ENCODE data around the gene KRT40. TPM values are rescaled to one million over a fixed set of nuclear protein-coding genes. Genes with fewer than 3 reads are reported as not detected.
"Not testable (repeated sequence)": the region's sequence is repeated elsewhere in the genome, so short reads cannot be mapped to it uniquely, and the experiment has no call there.

Gene KRT40
- total and polyA plus RNA-seq, 5 donors from 2014 or later: not detected

- no peak for DNase-seq
- no peak within 1 kb of the TSS for H3K27ac ChIP-seq (ENCODE audit: insufficient read depth, low read length, poor library complexity, severe bottlenecking)
These were observed 24.7 kb upstream of the KRT40 start, which contains the start of gene KRTAP3-1 for GRCh38 chr17:41008811-41009210. TSS of gene KRTAP3-1 (minus strand) at chr17:41009128. CDS start at chr17:41009074, 54 bp downstream.

GRCh38 chr17:41004397-41004796 is 20.3 kb upstream of the KRT40 start:
- H3K36me3 Mint-ChIP-seq: no peaks in the 10 kb centered on the region
- Histone ChIP-seq H3K9me3 (ENCODE audit: control insufficient read depth in 2 of 2, low read length in 2 of 2) (no peaks in the 10 kb centered on the region), H3K4me1 (ENCODE audit: control insufficient read depth, insufficient read depth, low read length, poor library complexity, severe bottlenecking) (no peaks in the 10 kb centered on the region), H3K36me3 (ENCODE audit: control insufficient read depth, insufficient read depth, low read length) (no peaks in the 10 kb centered on the region), H3K27ac (ENCODE audit: insufficient read depth, low read length, poor library complexity, severe bottlenecking) (no peak overlapping the region), H3K4me3 (ENCODE audit: low read depth, low read length) (no peak overlapping the region), H3K27me3 (ENCODE audit: control insufficient read depth, insufficient read depth, low read length) (peaks cover 4% of the 10 kb centered on the region)
- H3K27ac Mint-ChIP-seq: no peak overlapping the region
- peaks cover 0 to 1% (median 0%) of the 10 kb centered on the region in 7 donors for H3K9me3 Mint-ChIP-seq
- no peak overlapping the region for H3K4me3 Mint-ChIP-seq
- DNase-seq (no peak), ATAC-seq (ENCODE audit: low read depth in 2 of 2) (no peak)
- no peaks in the 10 kb centered on the region for H3K4me1 Mint-ChIP-seq
- H3K27me3 Mint-ChIP-seq: peaks cover 55% of the 10 kb centered on the region

More at GRCh38 chr17:41008811-41009210, 24.7 kb upstream of the KRT40 start, which contains the start of gene KRTAP3-1:
- Mint-ChIP-seq H3K4me3 (no peak within 1 kb of the TSS), H3K4me1 (no peaks in the 10 kb centered on the region), H3K9me3 (no peaks in the 10 kb centered on the region), H3K27me3 (peaks cover 34% of the 10 kb centered on the region), H3K27ac (no peak within 1 kb of the TSS), H3K36me3 (no peaks in the 10 kb centered on the region)
- no peaks in the 10 kb centered on the region for H3K9me3 ChIP-seq (ENCODE audit: control insufficient read depth in 2 of 2, low read length in 2 of 2)
- no peak within 1 kb of the TSS for H3K4me3 ChIP-seq (ENCODE audit: low read depth, low read length)
- no peaks in the 10 kb centered on the region for H3K36me3 ChIP-seq (ENCODE audit: control insufficient read depth, insufficient read depth, low read length)
- ATAC-seq (ENCODE audit: low read depth in 2 of 2): no peak
- peaks cover 5% of the 10 kb centered on the region for H3K27me3 ChIP-seq (ENCODE audit: control insufficient read depth, insufficient read depth, low read length)
- H3K4me1 ChIP-seq (ENCODE audit: control insufficient read depth, insufficient read depth, low read length, poor library complexity, severe bottlenecking): no peaks in the 10 kb centered on the region

GRCh38 chr17:41003926-41004325 is 19.8 kb upstream of the KRT40 start:
- H3K27ac ChIP-seq (ENCODE audit: insufficient read depth, low read length, poor library complexity, severe bottlenecking): no peak overlapping the region
- Mint-ChIP-seq H3K36me3 (no peaks in the 10 kb centered on the region), H3K4me3 (no peak overlapping the region), H3K9me3 (peaks cover 0 to 1% (median 0%) of the 10 kb centered on the region in 7 donors), H3K27me3 (peaks cover 53% of the 10 kb centered on the region), H3K27ac (no peak overlapping the region), H3K4me1 (no peaks in the 10 kb centered on the region)
- H3K4me3 ChIP-seq (ENCODE audit: low read depth, low read length): no peak overlapping the region
- H3K4me1 ChIP-seq (ENCODE audit: control insufficient read depth, insufficient read depth, low read length, poor library complexity, severe bottlenecking): no peaks in the 10 kb centered on the region
- peaks cover 4% of the 10 kb centered on the region for H3K27me3 ChIP-seq (ENCODE audit: control insufficient read depth, insufficient read depth, low read length)
- no peak for DNase-seq
- H3K36me3 ChIP-seq (ENCODE audit: control insufficient read depth, insufficient read depth, low read length): no peaks in the 10 kb centered on the region
- ATAC-seq (ENCODE audit: low read depth in 2 of 2): no peak
- H3K9me3 ChIP-seq (ENCODE audit: control insufficient read depth in 2 of 2, low read length in 2 of 2): no peaks in the 10 kb centered on the region

GRCh38 chr17:41002814-41003213 is 18.7 kb upstream of the KRT40 start:
- Histone ChIP-seq H3K4me1 (ENCODE audit: control insufficient read depth, insufficient read depth, low read length, poor library complexity, severe bottlenecking) (no peaks in the 10 kb centered on the region), H3K9me3 (ENCODE audit: control insufficient read depth in 2 of 2, low read length in 2 of 2) (no peaks in the 10 kb centered on the region), H3K36me3 (ENCODE audit: control insufficient read depth, insufficient read depth, low read length) (no peaks in the 10 kb centered on the region), H3K27ac (ENCODE audit: insufficient read depth, low read length, poor library complexity, severe bottlenecking) (no peak overlapping the region), H3K27me3 (ENCODE audit: control insufficient read depth, insufficient read depth, low read length) (peaks cover 4% of the 10 kb centered on the region), H3K4me3 (ENCODE audit: low read depth, low read length) (no peak overlapping the region)
- no peak overlapping the region for H3K27ac Mint-ChIP-seq
- peaks cover 0 to 1% (median 0%) of the 10 kb centered on the region in 7 donors for H3K9me3 Mint-ChIP-seq
- DNase-seq: no peak
- H3K27me3 Mint-ChIP-seq: peaks cover 50% of the 10 kb centered on the region
- ATAC-seq (ENCODE audit: low read depth in 2 of 2): no peak
- no peaks in the 10 kb centered on the region for H3K4me1 Mint-ChIP-seq
- H3K4me3 Mint-ChIP-seq: no peak overlapping the region
- H3K36me3 Mint-ChIP-seq: no peaks in the 10 kb centered on the region

GRCh38 chr17:41001795-41002194 is 17.7 kb upstream of the KRT40 start:
- no peaks in the 10 kb centered on the region for H3K36me3 Mint-ChIP-seq
- H3K27me3 Mint-ChIP-seq: peaks cover 57% of the 10 kb centered on the region
- no peak overlapping the region for H3K27ac Mint-ChIP-seq
- Histone ChIP-seq H3K9me3 (ENCODE audit: control insufficient read depth in 2 of 2, low read length in 2 of 2) (no peaks in the 10 kb centered on the region), H3K27me3 (ENCODE audit: control insufficient read depth, insufficient read depth, low read length) (peaks cover 7% of the 10 kb centered on the region), H3K4me1 (ENCODE audit: control insufficient read depth, insufficient read depth, low read length, poor library complexity, severe bottlenecking) (no peaks in the 10 kb centered on the region), H3K36me3 (ENCODE audit: control insufficient read depth, insufficient read depth, low read length) (no peaks in the 10 kb centered on the region), H3K27ac (ENCODE audit: insufficient read depth, low read length, poor library complexity, severe bottlenecking) (no peak overlapping the region), H3K4me3 (ENCODE audit: low read depth, low read length) (no peak overlapping the region)
- DNase-seq (no peak), ATAC-seq (ENCODE audit: low read depth in 2 of 2) (no peak)
- H3K4me3 Mint-ChIP-seq: no peak overlapping the region
- peaks cover 0 to 1% (median 0%) of the 10 kb centered on the region in 7 donors for H3K9me3 Mint-ChIP-seq
- no peaks in the 10 kb centered on the region for H3K4me1 Mint-ChIP-seq

- not testable (repeated sequence) for H3K9me3 ChIP-seq (ENCODE audit: control insufficient read depth in 2 of 2, low read length in 2 of 2); H3K27ac ChIP-seq (ENCODE audit: insufficient read depth, low read length, poor library complexity, severe bottlenecking); H3K36me3 Mint-ChIP-seq; H3K4me1 Mint-ChIP-seq; ATAC-seq (ENCODE audit: low read depth in 2 of 2); H3K27ac Mint-ChIP-seq; H3K36me3 ChIP-seq (ENCODE audit: control insufficient read depth, insufficient read depth, low read length); H3K9me3 Mint-ChIP-seq; H3K4me3 ChIP-seq (ENCODE audit: low read depth, low read length); H3K4me3 Mint-ChIP-seq; DNase-seq; H3K4me1 ChIP-seq (ENCODE audit: control insufficient read depth, insufficient read depth, low read length, poor library complexity, severe bottlenecking)
- H3K27me3 ChIP-seq (ENCODE audit: control insufficient read depth, insufficient read depth, low read length): peaks cover 13% of the 10 kb centered on the region
- H3K27me3 Mint-ChIP-seq: peaks cover 66% of the 10 kb centered on the region
These were observed 15.4 kb upstream of the KRT40 start, which contains the start of gene KRTAP3-2 for GRCh38 chr17:40999563-40999962. TSS of gene KRTAP3-2 (minus strand) at chr17:40999906. CDS start at chr17:40999853, 53 bp downstream.

GRCh38 chr17:40997361-40997760 is 13.2 kb upstream of the KRT40 start:
- Mint-ChIP-seq H3K27ac (no peak overlapping the region), H3K4me3 (no peak overlapping the region), H3K4me1 (no peaks in the 10 kb centered on the region), H3K36me3 (no peaks in the 10 kb centered on the region), H3K27me3 (peaks cover 59% of the 10 kb centered on the region), H3K9me3 (peaks cover 0 to 3% (median 0%) of the 10 kb centered on the region in 7 donors)
- Histone ChIP-seq H3K4me3 (ENCODE audit: low read depth, low read length) (no peak overlapping the region), H3K4me1 (ENCODE audit: control insufficient read depth, insufficient read depth, low read length, poor library complexity, severe bottlenecking) (no peaks in the 10 kb centered on the region), H3K27me3 (ENCODE audit: control insufficient read depth, insufficient read depth, low read length) (peaks cover 14% of the 10 kb centered on the region), H3K36me3 (ENCODE audit: control insufficient read depth, insufficient read depth, low read length) (no peaks in the 10 kb centered on the region), H3K27ac (ENCODE audit: insufficient read depth, low read length, poor library complexity, severe bottlenecking) (no peak overlapping the region), H3K9me3 (ENCODE audit: control insufficient read depth in 2 of 2, low read length in 2 of 2) (no peaks in the 10 kb centered on the region)
- ATAC-seq (ENCODE audit: low read depth in 2 of 2): no peak
- DNase-seq: no peak

GRCh38 chr17:40996829-40997228 is 12.7 kb upstream of the KRT40 start:
- Mint-ChIP-seq H3K4me1 (no peaks in the 10 kb centered on the region), H3K9me3 (peaks cover 0 to 3% (median 0%) of the 10 kb centered on the region in 7 donors), H3K27me3 (peaks cover 56% of the 10 kb centered on the region), H3K36me3 (no peaks in the 10 kb centered on the region), H3K27ac (no peak overlapping the region), H3K4me3 (no peak overlapping the region)
- H3K36me3 ChIP-seq (ENCODE audit: control insufficient read depth, insufficient read depth, low read length): no peaks in the 10 kb centered on the region
- DNase-seq: no peak
- ATAC-seq (ENCODE audit: low read depth in 2 of 2): no peak
- H3K27ac ChIP-seq (ENCODE audit: insufficient read depth, low read length, poor library complexity, severe bottlenecking): no peak overlapping the region
- H3K27me3 ChIP-seq (ENCODE audit: control insufficient read depth, insufficient read depth, low read length): peaks cover 16% of the 10 kb centered on the region
- no peaks in the 10 kb centered on the region for H3K4me1 ChIP-seq (ENCODE audit: control insufficient read depth, insufficient read depth, low read length, poor library complexity, severe bottlenecking)
- no peaks in the 10 kb centered on the region for H3K9me3 ChIP-seq (ENCODE audit: control insufficient read depth in 2 of 2, low read length in 2 of 2)
- H3K4me3 ChIP-seq (ENCODE audit: low read depth, low read length): no peak overlapping the region
